GM23338 (cell line): ENCODE measurements around the gene NUP88. TPM values are rescaled to one million over a fixed set of nuclear protein-coding genes. Genes with fewer than 3 reads are reported as not detected.

Experiments used
- ATAC-seq: fragments of 200-7000 bp; cut with Tn5 transposase; 3 replicates; pipeline ENCODE4 v1.9.1; 2020
- DNase-seq: peaks from one replicate; pipeline ENCODE4 v3.0.0-alpha.2; 2015; ENCODE audit warnings: low spot score
- H2AFZ ChIP-seq: fragments of 200-600 bp; sonication (generic); 2 replicates; pipeline ENCODE4 v1.8.0; 2016; ENCODE audit warnings: antibody characterized with exemption, mild to moderate bottlenecking, moderate library complexity
- H3F3A ChIP-seq: fragments of 200-600 bp; sonication (generic); replicated peaks from 2 replicates; pipeline ENCODE4 v1.8.0; 2017; ENCODE audit warnings: antibody characterized with exemption, mixed run types, low read depth
- H3K27ac ChIP-seq: fragments of 200-600 bp; sonication (generic); 2 replicates; pipeline ENCODE4 v1.6.1; 2016; ENCODE audit warnings: low read depth
- H3K27me3 ChIP-seq: fragments of 200-600 bp; sonication (generic); 2 replicates; pipeline ENCODE4 v1.8.0; 2016; ENCODE audit warnings: mild to moderate bottlenecking, mixed run types, moderate library complexity; ENCODE audit not compliant: insufficient read depth
- H3K36me3 ChIP-seq: fragments of 200-600 bp; sonication (generic); 2 replicates; pipeline ENCODE4 v1.8.0; 2016; ENCODE audit warnings: mild to moderate bottlenecking; ENCODE audit not compliant: insufficient read depth
- H3K4me1 ChIP-seq: fragments of 200-600 bp; sonication (generic); 2 replicates; pipeline ENCODE4 v1.8.0; 2016; ENCODE audit warnings: mild to moderate bottlenecking, moderate library complexity; ENCODE audit not compliant: insufficient read depth
- H3K4me2 ChIP-seq: fragments of 200-600 bp; sonication (generic); 2 replicates; pipeline ENCODE4 v1.7.1; 2017; ENCODE audit warnings: mixed run types
- H3K4me3 ChIP-seq: fragments of 200-600 bp; sonication (generic); 2 replicates; pipeline ENCODE4 v1.6.1; 2016; ENCODE audit warnings: mixed run types
- H3K79me2 ChIP-seq: fragments of 200-600 bp; sonication (generic); replicated peaks from 2 replicates; pipeline ENCODE4 v1.8.0; 2017; ENCODE audit warnings: mild to moderate bottlenecking; ENCODE audit not compliant: insufficient read depth
- H3K9me2 ChIP-seq: fragments of 200-600 bp; sonication (generic); 2 replicates; pipeline ENCODE4 v1.8.0; 2017; ENCODE audit not compliant: insufficient read depth
- H4K20me1 ChIP-seq: fragments of 200-600 bp; sonication (generic); replicated peaks from 2 replicates; pipeline ENCODE4 v1.8.0; 2017; ENCODE audit warnings: mild to moderate bottlenecking; ENCODE audit not compliant: insufficient read depth
- H3K27ac Mint-ChIP-seq: 2 replicates; pipeline ENCODE4 v1.8.0; 2020; ENCODE audit warnings: inconsistent platforms, mild to moderate bottlenecking, moderate library complexity, mixed read lengths
- H3K27me3 Mint-ChIP-seq: 3 replicates; pipeline ENCODE4 v1.8.0; 2022; ENCODE audit warnings: low read depth, mild to moderate bottlenecking, moderate library complexity, mixed read lengths, inconsistent platforms; ENCODE audit not compliant: insufficient read depth, poor library complexity
- H3K36me3 Mint-ChIP-seq: 3 replicates; pipeline ENCODE4 v1.8.0; 2021; ENCODE audit warnings: low read depth, mild to moderate bottlenecking, inconsistent platforms, moderate library complexity, mixed read lengths
- H3K4me1 Mint-ChIP-seq: 3 replicates; pipeline ENCODE4 v1.8.0; 2020; ENCODE audit warnings: mild to moderate bottlenecking, inconsistent platforms, mixed read lengths
- H3K4me3 Mint-ChIP-seq: 3 replicates; pipeline ENCODE4 v1.8.0; 2021; ENCODE audit warnings: moderate library complexity, mild to moderate bottlenecking, inconsistent platforms, mixed read lengths
- H3K9me3 Mint-ChIP-seq: 3 replicates; pipeline ENCODE4 v1.8.0; 2020; ENCODE audit warnings: moderate library complexity, mild to moderate bottlenecking, inconsistent platforms, mixed read lengths
- CREB1 ChIP-seq: fragments of 250-450 bp; sonication (Bioruptor Pico); IDR thresholded peaks from 2 replicates; pipeline ENCODE4 v1.5.0; 2020; ENCODE audit warnings: low read depth, mild to moderate bottlenecking, moderate library complexity
- CTCF ChIP-seq, 2 experiments: fragments of 200-600 bp in 1 of 2; sonication (generic) in 1 of 2; conservative IDR thresholded peaks; 2 replicates each; pipeline versions ENCODE4 v1.5.1 to v1.6.1; 2016 to 2017; ENCODE audit warnings: antibody characterized with exemption in 2 of 2, low read depth in 2 of 2, mild to moderate bottlenecking in 2 of 2, moderate library complexity in 1 of 2
- ETS1 ChIP-seq: IDR thresholded peaks from 2 replicates; pipeline ENCODE4 v1.6.1; 2016; ENCODE audit warnings: antibody characterized with exemption
- EZH2 ChIP-seq: fragments of 200-600 bp; sonication (generic); IDR thresholded peaks from one replicate; pipeline ENCODE4 v1.8.0; 2017; ENCODE audit warnings: antibody characterized with exemption, mild to moderate bottlenecking, low read depth; ENCODE audit not compliant: unreplicated experiment
- JUNB ChIP-seq: IDR thresholded peaks from one replicate; pipeline ENCODE4 v1.6.1; 2016; ENCODE audit warnings: antibody characterized with exemption; ENCODE audit not compliant: unreplicated experiment
- NANOG ChIP-seq: IDR thresholded peaks from 2 replicates; pipeline ENCODE4 v1.6.1; 2016; ENCODE audit warnings: antibody characterized with exemption, borderline replicate concordance
- POLR2AphosphoS5 ChIP-seq: IDR thresholded peaks from 2 replicates; pipeline ENCODE4 v1.6.1; 2016; ENCODE audit warnings: antibody characterized with exemption, low read depth
- ZNF462 ChIP-seq: fragments of 250-450 bp; sonication (Bioruptor Pico); IDR thresholded peaks from 2 replicates; pipeline ENCODE4 v1.5.0; 2020; ENCODE audit warnings: mild to moderate bottlenecking, moderate library complexity
- polyA plus RNA-seq: library from polyadenylated mRNA; unstranded; fragments of >200 nt; fragmentation: Nextera tagmentation; extraction: Ambion mirVana; gene quantifications from 2 replicates; pipeline ENCODE4 v1.2.1, GENCODE V29; 2016
- total RNA-seq: library from RNA; depleted of rRNA; stranded (reverse); fragments of >200 nt; shearing (Covaris generic); gene quantifications from 2 replicates; pipeline ENCODE4 v1.2.3, GENCODE V29; 2014

The NUP88 gene
- total and polyA plus RNA-seq, 2 experiments from 2014 or later, result 110 to 172 TPM

- Histone ChIP-seq H3K36me3 (peaks cover 5% of the 10 kb centered on the region), H4K20me1 (peaks cover 28% of the 10 kb centered on the region), H3K27me3 (no peaks in the 10 kb centered on the region), H3F3A (no peaks in the 10 kb centered on the region), H3K27ac (no peak overlapping the region), H3K4me1 (peaks cover 10% of the 10 kb centered on the region), H3K9me2 (no peaks in the 10 kb centered on the region), H3K4me3 (peak overlapping the region; percentile 88), H2AFZ (no peak overlapping the region), H3K79me2 (peaks cover 70% of the 10 kb centered on the region), H3K4me2 (peak overlapping the region; percentile 97)
- Mint-ChIP-seq H3K9me3 (no peaks in the 10 kb centered on the region), H3K4me3 (peak overlapping the region; percentile 96), H3K36me3 (peaks cover 21% of the 10 kb centered on the region), H3K4me1 (peaks cover 23% of the 10 kb centered on the region), H3K27ac (no peak overlapping the region), H3K27me3 (peaks cover 2% of the 10 kb centered on the region)
- no peak for TF ChIP-seq JUNB
- TF ChIP-seq EZH2, result no peak
- no peak for TF ChIP-seq POLR2AphosphoS5
- no peak for TF ChIP-seq ZNF462 (CRISPR knock-in tag)
- no peak for TF ChIP-seq CTCF (conservative IDR thresholded peaks at IDR 0.05; ENCODE audit: low read depth in 2 of 2)
- TF ChIP-seq CREB1 (CRISPR knock-in tag), result no peak
- TF ChIP-seq NANOG, result no peak
- no peak for TF ChIP-seq ETS1
- DNase-seq, result no peak
- no peak for ATAC-seq
Observed at GRCh38 chr17:5466295-5466694, 46.8 kb upstream of the NUP88 start.
